A673 (cell line): ENCODE measurements around the gene LPA. TPM values are rescaled to one million over a fixed set of nuclear protein-coding genes. Genes with fewer than 3 reads are reported as not detected.
"Not testable (repeated sequence)": the region's sequence is repeated elsewhere in the genome, so short reads cannot be mapped to it uniquely, and the experiment has no call there.

Experiments
- BruUV-seq: library from RNA; stranded (reverse); fragments of 400-500 nt; replicated peaks from 2 replicates; lab custom pipeline; 2021; lab: Mats Ljungman, UMichigan
- CTCF ChIA-PET: fragments of 300-600 bp; sonication (Branson Sonifier 250); formaldehyde crosslinking; loops from one replicate; lab custom pipeline; 2022; ENCODE audit warnings: antibody characterized with exemption; lab: Charles Lee
- POLR2A ChIA-PET: fragments of 300-600 bp; sonication (Branson Sonifier 250); formaldehyde crosslinking; loops from one replicate; lab custom pipeline; 2022; ENCODE audit warnings: antibody characterized with exemption; ENCODE audit not compliant: low non-redundant PET; lab: Charles Lee
- DNase-seq: peaks from one replicate; pipeline ENCODE4 v3.0.0-alpha.2; 2015; ENCODE audit warnings: low spot score
- H3K27ac ChIP-seq: fragments of 200-600 bp; sonication (generic); 2 replicates; pipeline ENCODE4 v1.5.1; 2016; ENCODE audit warnings: mixed run types, low read depth, mild to moderate bottlenecking, mixed read lengths, antibody characterized with exemption, low read length; ENCODE audit not compliant: poor library complexity, severe bottlenecking
- H3K27me3 ChIP-seq: fragments of 200-600 bp; sonication (generic); replicated peaks from 2 replicates; pipeline ENCODE4 v1.6.1; 2017; ENCODE audit warnings: mixed run types, low read depth, mild to moderate bottlenecking, mixed read lengths, antibody characterized with exemption, low read length; ENCODE audit not compliant: insufficient read depth, poor library complexity
- H3K36me3 ChIP-seq: fragments of 200-600 bp; sonication (generic); 2 replicates; pipeline ENCODE4 v1.6.1; 2016; ENCODE audit warnings: mixed run types, mild to moderate bottlenecking, mixed read lengths, antibody characterized with exemption, low read length; ENCODE audit not compliant: insufficient read depth, poor library complexity, severe bottlenecking
- H3K4me1 ChIP-seq: fragments of 200-600 bp; sonication (generic); 2 replicates; pipeline ENCODE4 v1.6.1; 2017; ENCODE audit warnings: mixed run types, mild to moderate bottlenecking, mixed read lengths, antibody characterized with exemption, low read length; ENCODE audit not compliant: insufficient read depth, poor library complexity, severe bottlenecking
- H3K4me3 ChIP-seq: fragments of 200-600 bp; sonication (generic); 2 replicates; pipeline ENCODE4 v1.5.1; 2016; ENCODE audit warnings: low read depth, mixed run types, mild to moderate bottlenecking, mixed read lengths, low read length; ENCODE audit not compliant: poor library complexity, severe bottlenecking
- H3K9me3 ChIP-seq: fragments of 200-600 bp; sonication (generic); 2 replicates; pipeline ENCODE4 v1.6.1; 2016; ENCODE audit warnings: mixed run types, low read depth, mild to moderate bottlenecking, mixed read lengths, antibody characterized with exemption, low read length; ENCODE audit not compliant: poor library complexity, severe bottlenecking
- EZH2 ChIP-seq: fragments of 200-600 bp; sonication (generic); IDR thresholded peaks from 2 replicates; pipeline ENCODE4 v1.6.1; 2017; ENCODE audit warnings: borderline replicate concordance, low read depth, mild to moderate bottlenecking, mixed read lengths, antibody characterized with exemption, low read length; ENCODE audit not compliant: poor library complexity, severe bottlenecking
- intact Hi-C: fragments of 100-400 bp; cut with micrococcal nuclease; formaldehyde crosslinking; loops from one replicate; pipeline ENCODE4 v1.10.0; 2022; ENCODE audit not compliant: unreplicated experiment
- total RNA-seq: library from RNA; stranded (reverse); gene quantifications from 2 replicates; pipeline ENCODE4 v1.2.3, GENCODE V29; 2021
- TF ChIP-seq, protein P1 (sequence below): fragments of 300-800, 200-600 bp; sonication (generic); conservative IDR thresholded peaks from 2 replicates; pipeline ENCODE4 v1.5.1; 2017; ENCODE audit warnings: low read depth, mild to moderate bottlenecking, antibody characterized with exemption, low read length, moderate library complexity, mixed read lengths

The LPA gene
- total RNA-seq, 1 experiment from 2014 or later = not detected

DNA sequence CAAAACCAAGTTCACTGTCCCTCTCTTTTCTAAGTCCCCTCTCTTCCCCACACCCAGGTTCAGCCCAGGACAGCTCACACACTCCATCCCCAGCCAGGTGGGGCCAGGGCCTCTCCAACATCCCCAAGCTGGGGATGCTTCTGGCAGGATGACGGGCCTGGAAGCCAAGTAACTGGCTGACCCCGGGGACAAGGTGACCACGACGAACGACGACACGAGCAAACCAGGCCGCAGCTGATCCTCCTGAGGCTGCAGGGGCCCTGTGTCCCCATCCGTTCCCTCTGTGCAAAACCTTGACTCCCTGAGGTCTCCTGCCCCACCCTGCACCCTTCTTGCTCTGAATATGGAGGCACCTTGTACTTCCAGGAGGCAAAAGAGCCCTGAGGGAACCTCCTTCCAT is 26.4 kb upstream of the LPA start:
- Histone ChIP-seq H3K27ac (no peak overlapping the region), H3K4me3 (no peak overlapping the region), H3K4me1 (no peaks in the 10 kb centered on the region), H3K27me3 (no peaks in the 10 kb centered on the region), H3K9me3 (no peaks in the 10 kb centered on the region), H3K36me3 (no peaks in the 10 kb centered on the region)
- ChIA-PET POLR2A (no interaction called here), CTCF (no interaction called here)
- DNase-seq = no peak
- no TSS peak for BruUV-seq
- TF ChIP-seq EZH2 = no peak
- TF ChIP-seq, protein P1, sequence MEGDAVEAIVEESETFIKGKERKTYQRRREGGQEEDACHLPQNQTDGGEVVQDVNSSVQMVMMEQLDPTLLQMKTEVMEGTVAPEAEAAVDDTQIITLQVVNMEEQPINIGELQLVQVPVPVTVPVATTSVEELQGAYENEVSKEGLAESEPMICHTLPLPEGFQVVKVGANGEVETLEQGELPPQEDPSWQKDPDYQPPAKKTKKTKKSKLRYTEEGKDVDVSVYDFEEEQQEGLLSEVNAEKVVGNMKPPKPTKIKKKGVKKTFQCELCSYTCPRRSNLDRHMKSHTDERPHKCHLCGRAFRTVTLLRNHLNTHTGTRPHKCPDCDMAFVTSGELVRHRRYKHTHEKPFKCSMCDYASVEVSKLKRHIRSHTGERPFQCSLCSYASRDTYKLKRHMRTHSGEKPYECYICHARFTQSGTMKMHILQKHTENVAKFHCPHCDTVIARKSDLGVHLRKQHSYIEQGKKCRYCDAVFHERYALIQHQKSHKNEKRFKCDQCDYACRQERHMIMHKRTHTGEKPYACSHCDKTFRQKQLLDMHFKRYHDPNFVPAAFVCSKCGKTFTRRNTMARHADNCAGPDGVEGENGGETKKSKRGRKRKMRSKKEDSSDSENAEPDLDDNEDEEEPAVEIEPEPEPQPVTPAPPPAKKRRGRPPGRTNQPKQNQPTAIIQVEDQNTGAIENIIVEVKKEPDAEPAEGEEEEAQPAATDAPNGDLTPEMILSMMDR = no peak
- intact Hi-C loops = no loop called here

DNA sequence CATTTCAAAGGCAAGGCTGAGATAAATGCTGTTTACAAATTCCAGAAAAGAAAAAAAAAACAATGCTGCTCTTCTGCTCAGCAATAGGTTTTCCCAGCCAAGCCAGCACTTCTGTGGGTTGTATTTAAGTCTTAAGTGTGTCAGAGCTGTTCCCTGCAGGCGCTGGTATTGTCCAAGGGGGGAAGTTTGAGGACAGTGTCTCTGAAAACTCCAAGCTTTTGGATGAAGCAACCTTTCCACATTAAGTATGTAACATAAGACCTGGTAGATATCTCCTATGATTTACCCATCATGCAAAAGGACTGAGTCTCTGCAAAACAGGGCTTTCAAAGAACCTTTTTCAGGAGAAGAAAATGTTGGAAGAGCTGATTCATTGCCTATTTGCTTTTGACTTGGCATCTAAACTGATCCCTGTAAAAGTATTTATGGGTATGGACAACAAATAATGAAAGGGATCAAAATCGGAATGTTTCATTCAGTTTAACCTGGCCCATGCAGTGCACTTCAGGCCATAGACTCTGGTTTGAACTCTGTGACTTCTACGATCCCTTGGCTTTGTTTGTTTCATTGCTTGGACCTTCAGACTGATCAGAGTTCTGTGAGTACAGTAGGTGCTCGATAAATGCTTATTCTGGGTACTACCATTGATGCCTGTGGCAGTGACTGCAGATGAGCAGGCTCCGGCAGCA is 21.8 kb upstream of the LPA start:
- Histone ChIP-seq H3K27me3 (no peaks in the 10 kb centered on the region), H3K9me3 (no peaks in the 10 kb centered on the region), H3K36me3 (no peaks in the 10 kb centered on the region), H3K4me3 (no peak overlapping the region), H3K4me1 (no peaks in the 10 kb centered on the region), H3K27ac (no peak overlapping the region)
- no peak for DNase-seq
- intact Hi-C loops = no loop called here
- BruUV-seq = no TSS peak
- ChIA-PET POLR2A (no interaction called here), CTCF (no interaction called here)
- TF ChIP-seq, protein P1 = no peak
- no peak for TF ChIP-seq EZH2

GRCh38 chr6:160685101-160685761 is 21.2 kb upstream of the LPA start:
- CTCF ChIA-PET, intact Hi-C loops, POLR2A ChIA-PET, H3K36me3 ChIP-seq, H3K27ac ChIP-seq, H3K9me3 ChIP-seq, DNase-seq, H3K4me1 ChIP-seq, H3K4me3 ChIP-seq, BruUV-seq, H3K27me3 ChIP-seq: not testable (repeated sequence)
